OCI-LY7 (cell line): ENCODE results near the gene CDKN1B. TPM values are rescaled to one million over a fixed set of nuclear protein-coding genes. Genes with fewer than 3 reads are reported as not detected.

Source experiments
- BruUV-seq: library from RNA; stranded (reverse); fragments of 400-500 nt; replicated peaks from 2 replicates; lab custom pipeline; 2021; lab: Mats Ljungman, UMichigan
- CTCF ChIA-PET: fragments of 300-600 bp; sonication (Branson Sonifier 250); formaldehyde crosslinking; loops from one replicate; lab custom pipeline; 2022; ENCODE audit warnings: antibody characterized with exemption; ENCODE audit not compliant: unreplicated experiment; lab: Charles Lee
- POLR2A ChIA-PET: fragments of 300-600 bp; sonication (Branson Sonifier 250); formaldehyde crosslinking; loops from one replicate; lab custom pipeline; 2022; ENCODE audit warnings: antibody characterized with exemption; lab: Charles Lee
- DNase-seq: peaks from one replicate; pipeline ENCODE4 v3.0.0-alpha.2; 2015; ENCODE audit warnings: low spot score
- H2AFZ ChIP-seq: fragments of 200-600 bp; sonication (generic), shearing (Covaris generic); 2 replicates; pipeline ENCODE4 v1.6.1; 2014; ENCODE audit warnings: mild to moderate bottlenecking, antibody characterized with exemption, low read length, moderate library complexity
- H3K27ac ChIP-seq: fragments of 200-600 bp; sonication (generic); 2 replicates; pipeline ENCODE4 v1.5.1; 2014; ENCODE audit warnings: mixed run types, low read depth, mild to moderate bottlenecking, moderate library complexity, low read length, inconsistent platforms; ENCODE audit not compliant: poor library complexity, severe bottlenecking
- H3K36me3 ChIP-seq: fragments of 200-600 bp; sonication (generic); 2 replicates; pipeline ENCODE4 v1.6.1; 2014; ENCODE audit warnings: mild to moderate bottlenecking, antibody characterized with exemption, low read length, moderate library complexity, mixed read lengths; ENCODE audit not compliant: insufficient read depth
- H3K4me1 ChIP-seq: fragments of 200-600 bp; sonication (generic); 2 replicates; pipeline ENCODE4 v1.5.1; 2014; ENCODE audit warnings: mild to moderate bottlenecking, low read length; ENCODE audit not compliant: insufficient read depth, poor library complexity, severe bottlenecking
- H3K4me2 ChIP-seq: fragments of 200-600 bp; sonication (generic); 2 replicates; pipeline ENCODE4 v1.6.1; 2014; ENCODE audit warnings: mild to moderate bottlenecking, low read length
- H3K4me3 ChIP-seq: fragments of 200-600 bp; sonication (generic); 2 replicates; pipeline ENCODE4 v1.5.1; 2014; ENCODE audit warnings: mild to moderate bottlenecking, low read depth, low read length; ENCODE audit not compliant: poor library complexity, severe bottlenecking
- H3K79me2 ChIP-seq: fragments of 200-600 bp; sonication (generic); 2 replicates; pipeline ENCODE4 v1.6.1; 2016; ENCODE audit warnings: low read depth, mild to moderate bottlenecking, low read length, moderate library complexity, mixed read lengths; ENCODE audit not compliant: insufficient read depth
- H3K9me2 ChIP-seq: fragments of 200-600 bp; sonication (generic); 2 replicates; pipeline ENCODE4 v1.6.1; 2016; ENCODE audit warnings: mild to moderate bottlenecking, low read length, mixed read lengths; ENCODE audit not compliant: insufficient read depth
- H3K9me3 ChIP-seq: fragments of 200-600 bp; sonication (generic); 2 replicates; pipeline ENCODE4 v1.6.1; 2014; ENCODE audit warnings: mild to moderate bottlenecking, mixed run types, low read length, mixed read lengths
- H4K20me1 ChIP-seq: fragments of 200-600 bp; sonication (generic); 2 replicates; pipeline ENCODE4 v1.6.1; 2014; ENCODE audit warnings: mild to moderate bottlenecking, antibody characterized with exemption, low read length, moderate library complexity, mixed read lengths; ENCODE audit not compliant: insufficient read depth
- EZH2phosphoT487 ChIP-seq: fragments of 200-600 bp; sonication (generic); IDR thresholded peaks from 2 replicates; pipeline ENCODE4 v1.6.1; 2018; ENCODE audit warnings: low read depth, borderline replicate concordance, mild to moderate bottlenecking, mixed run types, antibody characterized with exemption, low read length, moderate library complexity, mixed read lengths
- intact Hi-C: fragments of 100-400 bp; cut with micrococcal nuclease; formaldehyde crosslinking; loops from one replicate; pipeline ENCODE4 v1.10.0; 2022; ENCODE audit not compliant: unreplicated experiment
- total RNA-seq, 2 experiments: library from RNA; depleted of rRNA in 1 of 2; stranded (reverse); fragments of >200 nt in 1 of 2; shearing (Covaris generic) in 1 of 2; gene quantifications; 2 replicates each; pipeline ENCODE4 v1.2.3, GENCODE V29; 2014 to 2022
- TF ChIP-seq, protein P1 (sequence below): fragments of 200-600 bp; sonication (generic); conservative IDR thresholded peaks from 2 replicates; pipeline ENCODE4 v1.5.1; 2014; ENCODE audit warnings: mild to moderate bottlenecking, antibody characterized with exemption, low read length, moderate library complexity, mixed read lengths

Gene CDKN1B
- total RNA-seq, 2 experiments from 2014 or later = 45.3 to 59.4 TPM

DNA sequence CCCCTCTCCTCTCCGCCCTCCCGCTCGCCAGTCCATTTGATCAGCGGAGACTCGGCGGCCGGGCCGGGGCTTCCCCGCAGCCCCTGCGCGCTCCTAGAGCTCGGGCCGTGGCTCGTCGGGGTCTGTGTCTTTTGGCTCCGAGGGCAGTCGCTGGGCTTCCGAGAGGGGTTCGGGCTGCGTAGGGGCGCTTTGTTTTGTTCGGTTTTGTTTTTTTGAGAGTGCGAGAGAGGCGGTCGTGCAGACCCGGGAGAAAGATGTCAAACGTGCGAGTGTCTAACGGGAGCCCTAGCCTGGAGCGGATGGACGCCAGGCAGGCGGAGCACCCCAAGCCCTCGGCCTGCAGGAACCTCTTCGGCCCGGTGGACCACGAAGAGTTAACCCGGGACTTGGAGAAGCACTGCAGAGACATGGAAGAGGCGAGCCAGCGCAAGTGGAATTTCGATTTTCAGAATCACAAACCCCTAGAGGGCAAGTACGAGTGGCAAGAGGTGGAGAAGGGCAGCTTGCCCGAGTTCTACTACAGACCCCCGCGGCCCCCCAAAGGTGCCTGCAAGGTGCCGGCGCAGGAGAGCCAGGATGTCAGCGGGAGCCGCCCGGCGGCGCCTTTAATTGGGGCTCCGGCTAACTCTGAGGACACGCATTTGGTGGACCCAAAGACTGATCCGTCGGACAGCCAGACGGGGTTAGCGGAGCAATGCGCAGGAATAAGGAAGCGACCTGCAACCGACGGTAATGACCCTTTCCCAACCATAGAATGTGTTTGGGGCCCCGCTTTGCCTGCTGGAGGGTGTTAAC, 615 bp downstream of the CDKN1B start:
- DNase-seq = peak; percentile 53
- ChIA-PET POLR2A (interaction anchor here (0.7 to 2.2 kb wide), 4 partner anchors 9 to 360 kb away, joined by 3 to 10 read pairs (median 8); partner anchors contain the start of genes BORCS5 and GPR19), CTCF (no interaction called here)
- H3K4me3 ChIP-seq = peak overlapping the region; percentile 88
- peaks cover 41% of the 10 kb centered on the region for H3K36me3 ChIP-seq
- no peaks in the 10 kb centered on the region for H3K9me3 ChIP-seq
- peak overlapping the region; percentile 94 for H3K4me2 ChIP-seq
- H3K4me1 ChIP-seq = peaks cover 62% of the 10 kb centered on the region
- intact Hi-C loops = loop anchor here (1.0 to 5.0 kb wide), 5 partner anchors 8 to 361 kb away; partner anchors contain the start of genes BORCS5, DUSP16 and GPR19
- H3K9me2 ChIP-seq = no peaks in the 10 kb centered on the region
- BruUV-seq = TSS peak; percentile 53
- peaks cover 54% of the 10 kb centered on the region for H3K79me2 ChIP-seq
- TF ChIP-seq, protein P1, sequence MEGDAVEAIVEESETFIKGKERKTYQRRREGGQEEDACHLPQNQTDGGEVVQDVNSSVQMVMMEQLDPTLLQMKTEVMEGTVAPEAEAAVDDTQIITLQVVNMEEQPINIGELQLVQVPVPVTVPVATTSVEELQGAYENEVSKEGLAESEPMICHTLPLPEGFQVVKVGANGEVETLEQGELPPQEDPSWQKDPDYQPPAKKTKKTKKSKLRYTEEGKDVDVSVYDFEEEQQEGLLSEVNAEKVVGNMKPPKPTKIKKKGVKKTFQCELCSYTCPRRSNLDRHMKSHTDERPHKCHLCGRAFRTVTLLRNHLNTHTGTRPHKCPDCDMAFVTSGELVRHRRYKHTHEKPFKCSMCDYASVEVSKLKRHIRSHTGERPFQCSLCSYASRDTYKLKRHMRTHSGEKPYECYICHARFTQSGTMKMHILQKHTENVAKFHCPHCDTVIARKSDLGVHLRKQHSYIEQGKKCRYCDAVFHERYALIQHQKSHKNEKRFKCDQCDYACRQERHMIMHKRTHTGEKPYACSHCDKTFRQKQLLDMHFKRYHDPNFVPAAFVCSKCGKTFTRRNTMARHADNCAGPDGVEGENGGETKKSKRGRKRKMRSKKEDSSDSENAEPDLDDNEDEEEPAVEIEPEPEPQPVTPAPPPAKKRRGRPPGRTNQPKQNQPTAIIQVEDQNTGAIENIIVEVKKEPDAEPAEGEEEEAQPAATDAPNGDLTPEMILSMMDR = no peak
- no peak for TF ChIP-seq EZH2phosphoT487
- H3K27ac ChIP-seq = peak overlapping the region; percentile 98
- H4K20me1 ChIP-seq = peaks cover 6% of the 10 kb centered on the region; the same call in 1 of the 2 replicates
- no peak overlapping the region; the same call in 1 of the 2 replicates for H2AFZ ChIP-seq

DNA sequence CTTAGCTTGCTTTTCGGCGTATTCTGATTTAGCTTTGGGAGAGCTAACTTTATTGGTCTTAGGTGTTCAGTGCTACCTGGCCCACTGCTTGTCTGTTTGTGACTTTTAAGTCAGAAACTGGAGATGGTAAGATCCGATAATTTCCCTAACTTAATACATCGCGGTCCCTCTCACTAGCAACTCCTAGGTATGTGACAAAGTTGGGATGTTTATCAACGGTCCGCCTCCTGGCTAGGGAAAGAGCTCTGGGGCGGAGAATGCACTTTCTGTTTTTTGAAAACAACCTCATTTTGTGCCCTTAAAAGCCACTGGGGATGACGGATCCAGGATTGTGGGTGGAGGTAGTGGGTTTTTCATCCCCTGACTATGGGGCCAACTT, 1.2 kb downstream of the CDKN1B start:
- TF ChIP-seq EZH2phosphoT487 = no peak
- peak overlapping the region; percentile 94 for H3K4me2 ChIP-seq
- ChIA-PET CTCF (no interaction called here), POLR2A (interaction anchor here (0.7 to 2.3 kb wide), 7 partner anchors 9 to 1993 kb away, joined by 3 to 13 read pairs (median 8); partner anchors contain the start of genes BORCS5 and GPR19)
- H3K4me3 ChIP-seq = peak overlapping the region; percentile 88
- H3K9me3 ChIP-seq = no peaks in the 10 kb centered on the region
- H3K27ac ChIP-seq = peak overlapping the region; percentile 98
- DNase-seq = no peak
- intact Hi-C loops = loop anchor here (2.0 to 5.0 kb wide), 2 partner anchors 18 to 156 kb away; partner anchors contain the start of gene DUSP16
- no peak overlapping the region for H2AFZ ChIP-seq
- H3K79me2 ChIP-seq = peaks cover 60% of the 10 kb centered on the region
- BruUV-seq = no TSS peak
- peaks cover 6% of the 10 kb centered on the region; the same call in 1 of the 2 replicates for H4K20me1 ChIP-seq
- peaks cover 67% of the 10 kb centered on the region for H3K4me1 ChIP-seq
- peaks cover 41% of the 10 kb centered on the region for H3K36me3 ChIP-seq
- no peaks in the 10 kb centered on the region for H3K9me2 ChIP-seq

DNA sequence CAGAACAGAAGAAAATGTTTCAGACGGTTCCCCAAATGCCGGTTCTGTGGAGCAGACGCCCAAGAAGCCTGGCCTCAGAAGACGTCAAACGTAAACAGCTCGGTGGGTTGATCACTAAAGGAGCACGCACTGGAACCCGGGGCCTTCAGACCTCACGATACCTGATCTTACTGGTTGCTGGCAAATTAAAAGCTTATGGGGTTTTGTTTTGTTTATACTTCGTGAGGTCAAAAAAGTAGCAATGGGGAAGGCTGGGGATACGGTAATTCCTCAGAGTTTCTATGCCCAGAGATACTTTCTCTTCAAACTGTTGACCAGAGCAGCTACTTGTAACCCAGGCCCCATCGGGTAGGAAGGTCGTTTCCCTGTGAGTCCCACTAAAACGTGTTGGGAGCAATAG, 1.7 kb downstream of the CDKN1B start:
- H2AFZ ChIP-seq = no peak overlapping the region
- H3K9me2 ChIP-seq = no peaks in the 10 kb centered on the region
- POLR2A ChIA-PET = interaction anchor here (0.5 to 2.3 kb wide), 8 partner anchors 8 to 1992 kb away, joined by 3 to 13 read pairs (median 6); partner anchors contain the start of genes BORCS5 and GPR19
- CTCF ChIA-PET = no interaction called here
- intact Hi-C loops = loop anchor here (2.0 to 5.0 kb wide), 2 partner anchors 18 to 157 kb away; partner anchors contain the start of gene DUSP16
- no peaks in the 10 kb centered on the region for H3K9me3 ChIP-seq
- H4K20me1 ChIP-seq = peaks cover 6% of the 10 kb centered on the region; the same call in 1 of the 2 replicates
- peaks cover 63% of the 10 kb centered on the region for H3K79me2 ChIP-seq
- H3K4me3 ChIP-seq = peak overlapping the region; percentile 88
- peak; percentile 58 for DNase-seq
- no TSS peak for BruUV-seq
- H3K4me2 ChIP-seq = peak overlapping the region; percentile 94
- H3K27ac ChIP-seq = peak overlapping the region; percentile 98
- TF ChIP-seq, protein P1 = no peak
- no peak for TF ChIP-seq EZH2phosphoT487
- peaks cover 62% of the 10 kb centered on the region for H3K4me1 ChIP-seq
- H3K36me3 ChIP-seq = peaks cover 41% of the 10 kb centered on the region
